Fibroblast of pulmonary artery (primary cell): ENCODE measurements around the gene CCDC73.
A peak's percentile ranks its signal among the peaks of the same experiment; 100 is the strongest.

ENCODE experiments used
- DNase-seq: peaks from one replicate; pipeline ENCODE4 v3.0.0-alpha.2; 2010; ENCODE audit warnings: low read depth
- H3K4me3 ChIP-seq: replicated peaks from 2 replicates; pipeline ENCODE4 v1.5.1; 2011; ENCODE audit warnings: low read depth, mild to moderate bottlenecking, control low read depth, low read length, moderate library complexity
- CTCF ChIP-seq: IDR thresholded peaks from 2 replicates; pipeline ENCODE4 v1.5.1; 2011; ENCODE audit warnings: mild to moderate bottlenecking, control low read depth, low read length, inconsistent platforms; ENCODE audit errors: missing control alignments

Gene CCDC73

GRCh38 chr11:32794439-32794838 is at the start of gene CCDC73:
Gene CCDC73 (minus strand): TSS chr11:32794662. CDS start chr11:32760243, 34,419 bp downstream.
- no peak for DNase-seq
- no peak within 1 kb of the TSS for H3K4me3 ChIP-seq
- TF ChIP-seq CTCF: no peak

GRCh38 chr11:32843544-32843943 is 49.1 kb upstream of the CCDC73 start:
- no peak for TF ChIP-seq CTCF
- DNase-seq: no peak
- H3K4me3 ChIP-seq: no peak overlapping the region

- H3K4me3 ChIP-seq: no peak overlapping the region
- DNase-seq: no peak
- TF ChIP-seq CTCF: no peak
These were observed 46.1 kb upstream of the CCDC73 start for GRCh38 chr11:32840587-32840986.

GRCh38 chr11:32839308-32839707 is 44.8 kb upstream of the CCDC73 start:
- no peak overlapping the region for H3K4me3 ChIP-seq

GRCh38 chr11:32838505-32839274 is 44.2 kb upstream of the CCDC73 start:
- DNase-seq: peak; percentile 33
- no peak for TF ChIP-seq CTCF
- H3K4me3 ChIP-seq: no peak overlapping the region

More at GRCh38 chr11:32839308-32839707, 44.8 kb upstream of the CCDC73 start:
- DNase-seq: no peak
- TF ChIP-seq CTCF: no peak

- H3K4me3 ChIP-seq: no peak overlapping the region
- DNase-seq: no peak
- TF ChIP-seq CTCF: no peak
These were observed 42.5 kb upstream of the CCDC73 start for GRCh38 chr11:32836946-32837345.

- no peak for DNase-seq
- no peak overlapping the region for H3K4me3 ChIP-seq
- no peak for TF ChIP-seq CTCF
These were observed 39.5 kb upstream of the CCDC73 start for GRCh38 chr11:32833921-32834320.
